ENCODE results near the gene PDZD8.
A peak's percentile ranks its signal among the peaks of the same experiment; 100 is the strongest.
"Not testable (repeated sequence)": the region's sequence is repeated elsewhere in the genome, so short reads cannot be mapped to it uniquely, and the experiment has no call there.

Gene PDZD8

DNA sequence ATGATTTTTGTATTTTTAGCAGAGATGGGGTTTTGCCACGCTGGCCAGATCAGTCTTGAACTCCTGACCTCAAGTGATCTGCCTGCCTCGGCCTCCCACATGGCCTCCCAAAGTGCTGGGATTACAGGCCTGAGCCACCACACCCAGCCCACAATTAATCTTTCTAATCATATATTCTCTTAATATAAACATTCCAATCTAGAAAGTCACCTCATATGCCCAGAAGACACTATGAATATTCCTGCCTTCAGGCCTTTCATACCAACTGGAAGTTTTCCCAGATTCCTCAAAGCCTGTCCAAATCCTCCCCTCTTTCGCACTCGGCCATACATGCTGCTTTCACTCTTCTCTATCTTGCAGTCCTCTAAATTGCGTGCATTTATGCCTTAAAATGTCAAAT, 32.6 kb downstream of the PDZD8 start:
- no peak for DNase-seq

- DNase-seq = no peak
Observed at GRCh38 chr10:117341061-117341460, 34.2 kb downstream of the PDZD8 start.

GRCh38 chr10:117339979-117340378, 35.3 kb downstream of the PDZD8 start:
- DNase-seq = no peak

- no peak for DNase-seq
Observed at GRCh38 chr10:117339578-117339977, 35.7 kb downstream of the PDZD8 start.

DNA sequence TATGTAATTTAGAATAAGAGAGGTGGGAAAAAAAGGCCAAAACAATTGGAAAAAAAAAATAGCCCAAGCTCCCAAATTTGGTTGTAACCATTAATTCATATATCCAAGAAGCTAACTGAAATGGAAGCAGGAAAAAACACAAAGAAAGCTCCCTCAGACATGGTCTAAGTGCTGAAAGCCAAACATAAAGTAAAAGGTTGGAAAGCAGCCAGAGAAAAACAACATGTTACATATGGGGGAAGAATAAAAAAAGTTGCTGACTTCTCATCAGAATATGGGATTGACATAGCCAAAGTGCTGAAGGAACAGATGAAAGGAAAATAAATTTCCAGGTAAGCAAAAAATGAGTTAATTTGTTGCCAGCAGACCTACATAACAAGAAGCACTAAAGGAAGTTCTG, 40.3 kb downstream of the PDZD8 start:
- no peak for DNase-seq

DNA sequence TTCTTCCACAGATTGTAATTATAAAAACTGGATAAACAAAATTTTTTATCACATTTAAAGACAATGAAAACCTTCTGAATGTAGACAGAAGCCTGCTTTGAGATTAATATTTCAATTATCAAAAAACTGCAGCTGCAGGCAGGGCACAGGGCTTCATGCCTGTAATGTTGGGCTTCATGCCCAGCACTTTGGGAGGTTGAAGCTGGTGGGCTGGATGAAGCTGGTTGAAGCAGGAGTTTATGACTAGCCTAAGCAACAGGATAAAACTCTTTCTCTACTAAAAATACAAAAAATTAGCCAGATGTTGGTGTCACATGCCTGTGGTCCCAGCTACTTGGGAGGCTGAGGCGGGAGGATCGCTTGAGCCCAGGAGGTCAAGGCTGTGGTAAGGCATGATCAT, 41.2 kb downstream of the PDZD8 start:
- no peak for DNase-seq

- DNase-seq = no peak
Observed at GRCh38 chr10:117327262-117327661, 48.0 kb downstream of the PDZD8 start.

DNA sequence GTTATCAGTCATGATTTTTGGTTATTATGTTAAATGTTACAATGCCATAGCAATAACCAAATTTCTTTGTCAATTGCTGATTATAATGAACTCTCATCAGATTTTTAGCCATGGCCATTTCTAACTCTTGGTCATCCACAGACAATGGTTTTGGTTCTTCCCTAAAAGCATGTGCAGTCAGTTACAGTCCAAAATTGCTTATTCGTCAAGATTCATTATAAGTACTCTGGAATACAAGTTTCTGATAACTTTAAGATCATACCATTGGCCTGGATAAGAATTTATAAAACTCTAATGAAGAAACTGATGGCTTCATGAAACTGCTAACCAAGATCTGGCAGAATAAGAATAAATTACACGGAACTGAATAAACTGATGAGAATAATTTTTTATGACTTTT, 50.9 kb downstream of the PDZD8 start:
- DNase-seq = no peak

- no peak for DNase-seq
Observed at GRCh38 chr10:117322260-117322659, 53.0 kb downstream of the PDZD8 start.

DNA sequence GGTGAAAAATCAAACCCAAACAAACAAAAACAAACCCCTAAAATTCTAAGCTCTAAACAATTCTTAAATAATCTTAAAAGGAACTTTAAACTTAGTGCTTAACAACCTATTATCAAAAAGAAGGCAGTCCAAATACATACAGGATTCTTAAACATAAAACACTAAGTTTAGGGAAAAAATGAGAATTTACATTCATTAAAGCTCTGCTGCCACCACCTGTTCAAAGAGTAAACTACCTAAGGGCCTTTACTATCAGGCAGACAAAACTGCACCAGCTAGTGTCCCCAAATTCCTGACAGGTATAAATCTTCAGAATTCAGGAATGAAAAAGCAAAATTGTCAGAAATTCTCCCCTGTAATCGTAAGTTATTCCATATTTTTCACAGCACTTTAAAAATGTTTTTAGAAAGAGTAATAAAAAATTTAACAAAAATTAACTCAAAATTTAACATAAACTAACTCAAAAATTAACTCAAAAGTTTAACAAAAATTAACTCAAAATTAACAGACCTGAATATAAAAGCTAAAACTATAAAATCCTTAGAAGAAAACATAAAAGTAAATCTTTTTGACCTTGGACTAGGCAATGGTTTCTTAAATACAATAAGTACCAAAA, 55.1 kb downstream of the PDZD8 start:
- DNase-seq = peak in 1 of 5 experiments; percentile 20

DNA sequence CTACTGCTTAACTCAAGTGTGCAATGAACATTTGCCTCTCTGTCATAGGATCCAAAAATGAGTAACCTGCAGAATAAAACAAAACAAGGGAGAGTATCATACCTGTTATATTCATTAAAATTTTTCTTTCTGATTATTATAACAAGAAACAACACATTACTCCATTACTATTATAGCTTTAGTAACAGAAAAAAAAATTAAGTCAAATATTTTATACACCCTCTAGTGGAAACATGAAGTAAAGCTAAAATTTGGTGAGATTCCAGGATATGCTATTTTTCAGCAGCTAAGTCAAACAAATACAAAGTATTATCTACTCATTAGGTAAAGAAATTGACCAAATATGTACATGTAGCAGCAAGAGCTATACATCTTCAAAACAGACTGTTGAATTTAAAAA, 56.3 kb downstream of the PDZD8 start:
- DNase-seq = no peak

DNA sequence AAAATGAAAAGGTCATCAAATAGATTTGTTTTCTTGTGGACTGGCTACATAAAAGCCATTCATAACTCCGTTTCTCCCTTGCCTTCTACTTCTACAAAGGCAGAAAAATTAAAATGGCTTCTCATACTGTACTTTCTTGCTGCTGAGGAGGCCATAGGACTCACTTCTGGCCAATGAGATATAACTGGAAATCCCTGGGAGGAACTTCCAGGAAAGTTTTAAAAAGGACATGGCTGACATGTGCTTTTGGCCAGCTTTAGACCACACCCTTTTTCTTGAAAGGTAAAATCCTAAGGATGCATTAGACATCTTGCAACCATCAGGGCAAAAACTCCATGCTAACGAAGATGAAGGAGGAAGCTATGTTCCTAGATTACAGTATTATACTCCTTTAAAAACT, 58.5 kb downstream of the PDZD8 start:
- no peak for DNase-seq

- no peak for DNase-seq
Observed at GRCh38 chr10:117313641-117314040, 61.6 kb downstream of the PDZD8 start.

- DNase-seq = no peak
Observed at GRCh38 chr10:117312430-117312829, 62.8 kb downstream of the PDZD8 start.

- DNase-seq = no peak
Observed at GRCh38 chr10:117311261-117311660, 64.0 kb downstream of the PDZD8 start.

DNA sequence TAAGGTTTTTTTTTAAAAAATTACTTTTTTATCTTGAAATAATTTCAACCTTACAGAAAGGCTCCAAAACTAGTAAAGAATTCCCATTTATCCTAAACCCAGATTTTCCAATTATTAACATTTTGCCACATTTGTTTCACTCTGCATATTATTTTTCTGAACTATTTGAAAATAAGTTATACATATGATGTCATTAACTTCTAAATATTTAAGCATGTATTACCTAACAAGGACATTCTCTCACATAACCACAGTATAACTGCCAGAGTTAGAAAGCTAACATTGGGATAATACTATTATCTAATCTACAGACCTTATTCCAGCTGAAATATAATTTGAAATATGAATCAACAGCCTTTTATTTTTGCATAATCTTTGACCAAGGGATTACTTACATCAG, 68.6 kb downstream of the PDZD8 start:
- no peak for DNase-seq

GRCh38 chr10:117303451-117303850, 71.8 kb downstream of the PDZD8 start:
- not testable (repeated sequence) for DNase-seq

- no peak for DNase-seq
Observed at GRCh38 chr10:117300671-117301070, 74.6 kb downstream of the PDZD8 start.

DNA sequence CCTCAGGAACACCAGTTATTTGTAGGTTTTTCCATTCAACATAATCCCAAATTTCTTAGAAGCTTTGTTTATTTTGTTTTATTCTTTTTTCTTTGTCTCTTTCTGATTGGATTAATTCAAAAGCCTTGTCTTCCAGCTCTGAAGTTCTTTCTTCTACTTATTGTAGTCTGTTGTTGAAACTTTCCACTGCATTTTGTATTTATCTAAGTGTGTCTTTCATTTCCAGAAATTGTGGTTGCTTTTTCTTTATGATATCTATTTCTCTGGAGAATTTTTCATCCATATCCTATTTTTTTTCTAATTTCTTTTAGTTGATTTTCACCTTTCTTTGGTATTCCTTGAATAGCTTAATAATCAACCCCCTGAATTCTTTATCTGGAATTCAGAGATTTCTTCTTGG, 75.8 kb downstream of the PDZD8 start:
- no peak for DNase-seq

- DNase-seq = no peak
Observed at GRCh38 chr10:117298219-117298618, 77.0 kb downstream of the PDZD8 start.

- no peak for DNase-seq
Observed at GRCh38 chr10:117294735-117295134, 80.5 kb downstream of the PDZD8 start.

- DNase-seq = no peak
Observed at GRCh38 chr10:117294039-117294645, 81.1 kb downstream of the PDZD8 start.

DNA sequence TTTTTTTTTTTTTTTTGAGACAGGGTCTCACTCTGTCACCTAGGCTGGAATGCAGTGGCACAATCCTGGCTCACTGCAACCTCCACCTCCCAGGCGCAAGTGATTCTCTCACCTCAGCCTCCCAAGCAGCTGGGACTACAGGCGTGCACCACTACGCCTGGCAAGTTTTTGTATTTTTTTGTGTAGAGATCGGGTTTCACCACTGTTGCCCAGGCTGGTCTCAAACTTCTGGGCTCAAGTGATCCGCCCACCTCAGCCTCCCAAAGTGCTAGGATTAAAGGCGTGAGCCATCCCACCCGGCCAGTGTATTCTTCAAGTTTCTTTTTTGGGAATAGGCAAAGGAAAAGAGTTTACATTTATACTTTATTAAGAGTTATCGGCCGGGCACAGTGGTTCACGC, 84.4 kb downstream of the PDZD8 start:
- not testable (repeated sequence) for DNase-seq

DNA sequence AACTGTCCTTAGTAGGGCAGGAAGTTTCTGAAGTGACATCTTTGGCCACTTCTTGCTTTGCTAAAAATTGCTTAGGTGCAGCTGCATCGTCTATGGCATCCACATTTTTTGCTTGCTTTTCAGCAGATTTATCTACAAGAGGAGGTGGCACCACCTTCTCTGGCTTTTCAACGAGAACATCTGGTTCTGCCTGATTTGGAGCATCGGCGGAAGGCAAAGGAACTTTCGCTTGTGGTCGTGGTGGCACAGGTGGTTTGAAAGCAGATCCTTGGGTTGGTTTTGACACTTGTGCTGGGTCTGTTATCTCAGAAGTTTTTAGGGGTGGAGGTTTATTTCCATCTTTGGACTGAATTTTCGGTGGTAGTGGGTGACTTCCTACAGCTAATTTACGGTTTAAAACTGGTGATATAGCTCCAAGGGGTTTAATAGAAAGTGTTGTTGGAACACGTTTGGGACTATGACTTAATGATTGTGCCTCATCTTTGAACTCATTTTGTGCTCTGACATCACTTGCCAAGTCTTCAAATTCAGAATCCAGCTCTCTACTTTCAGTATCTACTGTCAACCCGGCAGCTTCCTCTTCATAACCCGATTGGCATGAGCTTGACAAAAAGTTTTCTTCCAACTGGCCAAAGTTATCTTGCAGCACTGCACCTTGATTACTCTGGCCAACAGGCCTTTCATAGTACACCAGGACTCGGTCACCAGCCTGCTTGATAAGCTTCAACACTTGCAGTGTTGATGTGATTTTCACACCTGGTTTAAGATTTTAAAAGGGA, 90.3 kb downstream of the PDZD8 start:
- no peak for DNase-seq
